ENCODE data around the gene PTF1A.

Gene PTF1A

GRCh38 chr10:23157239-23157681 lies 34.9 kb upstream of the PTF1A start:
- no peak overlapping the region for H3K4me3 ChIP-seq
- no peaks in the 10 kb centered on the region for H3K9me3 ChIP-seq (replicated peaks in 1 of 11)
- H4K20me1 ChIP-seq, result no peaks in the 10 kb centered on the region
- TF ChIP-seq Cebpa-rat (IDR thresholded peaks at IDR 0.05), result no peak
- H3K27me3 ChIP-seq, result no peaks in the 10 kb centered on the region
- peak overlapping the region in 7 of 11 experiments; percentile 31 to 75 (median 37); a peak in 9 of 22 replicates for H3K4me2 ChIP-seq
- no peak overlapping the region for H3K27ac ChIP-seq
- H3K9ac ChIP-seq, result no peak overlapping the region
- no peaks in the 10 kb centered on the region for H3K36me3 ChIP-seq
- H3K4me1 ChIP-seq, result peaks cover 7 to 21% (median 18%) of the 10 kb centered on the region in 10 experiments; a peak in 17 of 20 replicates

GRCh38 chr10:23157691-23158369 lies 34.3 kb upstream of the PTF1A start:
- Histone ChIP-seq H3K4me3 (peak overlapping the region in 4 of 10 experiments; percentile 35 to 45 (median 40); a peak in 7 of 20 replicates), H3K27me3 (no peaks in the 10 kb centered on the region), H3K4me2 (peak overlapping the region; percentile 32 to 84 (median 58); a peak in 20 of 22 replicates), H3K36me3 (no peaks in the 10 kb centered on the region), H3K9ac (no peak overlapping the region), H3K4me1 (peaks cover 7 to 21% (median 18%) of the 10 kb centered on the region in 10 experiments; a peak in 17 of 20 replicates), H3K27ac (no peak overlapping the region), H4K20me1 (no peaks in the 10 kb centered on the region), H3K9me3 (replicated peaks in 1 of 11) (no peaks in the 10 kb centered on the region)
- TF ChIP-seq Cebpa-rat (IDR thresholded peaks at IDR 0.05), result no peak

- Histone ChIP-seq H3K4me3 (peak overlapping the region in 4 of 10 experiments; percentile 35 to 45 (median 40); a peak in 7 of 20 replicates), H3K9me3 (replicated peaks in 1 of 11) (no peaks in the 10 kb centered on the region), H3K27me3 (no peaks in the 10 kb centered on the region), H4K20me1 (no peaks in the 10 kb centered on the region), H3K9ac (no peak overlapping the region), H3K36me3 (no peaks in the 10 kb centered on the region), H3K4me2 (peak overlapping the region; percentile 32 to 84 (median 58); a peak in 19 of 22 replicates), H3K4me1 (peaks cover 7 to 21% (median 18%) of the 10 kb centered on the region in 10 experiments; a peak in 17 of 20 replicates), H3K27ac (no peak overlapping the region)
- TF ChIP-seq Cebpa-rat (IDR thresholded peaks at IDR 0.05), result no peak
Observed at GRCh38 chr10:23158370-23158769, 33.7 kb upstream of the PTF1A start.

GRCh38 chr10:23171232-23171876 lies 20.8 kb upstream of the PTF1A start:
- Histone ChIP-seq H3K36me3 (no peaks in the 10 kb centered on the region), H3K4me2 (no peak overlapping the region), H3K27ac (no peak overlapping the region), H4K20me1 (no peaks in the 10 kb centered on the region), H3K4me3 (no peak overlapping the region), H3K9me3 (replicated peaks in 1 of 11) (peaks cover 20 to 34% (median 26%) of the 10 kb centered on the region in 11 experiments), H3K27me3 (no peaks in the 10 kb centered on the region), H3K9ac (no peak overlapping the region), H3K4me1 (no peaks in the 10 kb centered on the region)
- no peak for TF ChIP-seq Cebpa-rat (IDR thresholded peaks at IDR 0.05)

- no peak for TF ChIP-seq Cebpa-rat (IDR thresholded peaks at IDR 0.05)
- H3K4me1 ChIP-seq, result no peaks in the 10 kb centered on the region
- H3K4me2 ChIP-seq, result no peak overlapping the region
- peaks cover 20 to 34% (median 26%) of the 10 kb centered on the region in 11 experiments for H3K9me3 ChIP-seq (replicated peaks in 1 of 11)
- H3K9ac ChIP-seq, result no peak overlapping the region
- no peak overlapping the region for H3K27ac ChIP-seq
- no peak overlapping the region for H3K4me3 ChIP-seq
- H4K20me1 ChIP-seq, result no peaks in the 10 kb centered on the region
- no peaks in the 10 kb centered on the region for H3K36me3 ChIP-seq
- H3K27me3 ChIP-seq, result no peaks in the 10 kb centered on the region
Observed at GRCh38 chr10:23172429-23173213, 19.5 kb upstream of the PTF1A start.

GRCh38 chr10:23173214-23174073 lies 18.7 kb upstream of the PTF1A start:
- no peaks in the 10 kb centered on the region for H3K4me1 ChIP-seq
- H4K20me1 ChIP-seq, result no peaks in the 10 kb centered on the region
- H3K36me3 ChIP-seq, result no peaks in the 10 kb centered on the region
- H3K9ac ChIP-seq, result no peak overlapping the region
- H3K27me3 ChIP-seq, result no peaks in the 10 kb centered on the region
- no peak overlapping the region for H3K4me3 ChIP-seq
- no peak overlapping the region for H3K4me2 ChIP-seq
- TF ChIP-seq Cebpa-rat (IDR thresholded peaks at IDR 0.05), result no peak
- H3K27ac ChIP-seq, result no peak overlapping the region
- H3K9me3 ChIP-seq (replicated peaks in 1 of 11), result peaks cover 20 to 34% (median 26%) of the 10 kb centered on the region in 11 experiments

GRCh38 chr10:23174074-23174976 lies 17.8 kb upstream of the PTF1A start:
- peaks cover 20 to 34% (median 26%) of the 10 kb centered on the region in 11 experiments for H3K9me3 ChIP-seq (replicated peaks in 1 of 11)
- no peaks in the 10 kb centered on the region for H4K20me1 ChIP-seq
- no peak overlapping the region for H3K27ac ChIP-seq
- no peaks in the 10 kb centered on the region for H3K27me3 ChIP-seq
- no peak for TF ChIP-seq Cebpa-rat (IDR thresholded peaks at IDR 0.05)
- no peaks in the 10 kb centered on the region for H3K36me3 ChIP-seq
- no peak overlapping the region for H3K4me3 ChIP-seq
- no peak overlapping the region for H3K4me2 ChIP-seq
- no peaks in the 10 kb centered on the region for H3K4me1 ChIP-seq
- H3K9ac ChIP-seq, result no peak overlapping the region
